KMS-11 (cell line): Measurements from ENCODE around the gene LILRB4.

ENCODE experiments used
- H2AFZ ChIP-seq: fragments of 200-600 bp; sonication (generic); 2 replicates; pipeline ENCODE4 v1.6.1; 2016; ENCODE audit warnings: antibody characterized with exemption, mixed run types, low read depth
- H3K27ac ChIP-seq: fragments of 200-600 bp; sonication (generic); 2 replicates; pipeline ENCODE4 v1.6.1; 2016; ENCODE audit warnings: mild to moderate bottlenecking, mixed run types
- H3K27me3 ChIP-seq: fragments of 200-600 bp; sonication (generic); 2 replicates; pipeline ENCODE4 v1.6.1; 2017; ENCODE audit warnings: mild to moderate bottlenecking, low read depth, mixed run types, moderate library complexity; ENCODE audit not compliant: insufficient read depth
- H3K36me3 ChIP-seq: fragments of 200-600 bp; sonication (generic); 2 replicates; pipeline ENCODE4 v1.6.1; 2017; ENCODE audit warnings: mild to moderate bottlenecking, mixed run types; ENCODE audit not compliant: insufficient read depth
- H3K4me1 ChIP-seq: fragments of 200-600 bp; sonication (generic); 2 replicates; pipeline ENCODE4 v1.6.1; 2016; ENCODE audit warnings: mild to moderate bottlenecking, low read depth, mixed run types; ENCODE audit not compliant: poor library complexity, severe bottlenecking
- H3K4me2 ChIP-seq: fragments of 200-600 bp; sonication (generic); 2 replicates; pipeline ENCODE4 v1.7.0; 2016; ENCODE audit warnings: mild to moderate bottlenecking, mixed run types
- H3K4me3 ChIP-seq: fragments of 200-600 bp; sonication (generic); IDR thresholded peaks from 2 replicates; pipeline ENCODE4 v1.6.1; 2017; ENCODE audit warnings: low read depth, low read length, mixed read lengths; ENCODE audit not compliant: insufficient read depth
- H3K79me2 ChIP-seq: fragments of 200-600 bp; sonication (generic); 2 replicates; pipeline ENCODE4 v1.6.1; 2016; ENCODE audit warnings: low read depth, mixed run types; ENCODE audit not compliant: insufficient read depth
- H3K9ac ChIP-seq: fragments of 200-600 bp; sonication (generic); 2 replicates; pipeline ENCODE4 v1.6.1; 2016; ENCODE audit warnings: mild to moderate bottlenecking, mixed run types
- H4K20me1 ChIP-seq: fragments of 200-600 bp; sonication (generic); 2 replicates; pipeline ENCODE4 v1.6.1; 2016; ENCODE audit warnings: mild to moderate bottlenecking, mixed run types; ENCODE audit not compliant: insufficient read depth
- CTCF ChIP-seq: fragments of 200-600 bp; sonication (generic); conservative IDR thresholded peaks from 2 replicates; pipeline ENCODE4 v1.6.1; 2017; ENCODE audit warnings: low read depth, mild to moderate bottlenecking, antibody characterized with exemption, low read length, moderate library complexity, mixed read lengths

The LILRB4 gene

GRCh38 chr19:54691582-54692297 lies 29.0 kb downstream of the LILRB4 start:
- H3K27ac ChIP-seq, result no peak overlapping the region
- H3K9ac ChIP-seq, result no peak overlapping the region
- peaks cover 13% of the 10 kb centered on the region; the same call in 1 of the 2 replicates for H3K27me3 ChIP-seq

GRCh38 chr19:54692298-54692615 lies 29.5 kb downstream of the LILRB4 start:
- H2AFZ ChIP-seq, result no peak overlapping the region
- H3K79me2 ChIP-seq, result no peaks in the 10 kb centered on the region
- H3K27me3 ChIP-seq, result peaks cover 8% of the 10 kb centered on the region; the same call in 1 of the 2 replicates
- no peak for TF ChIP-seq CTCF
- H3K4me1 ChIP-seq, result no peaks in the 10 kb centered on the region
- no peaks in the 10 kb centered on the region for H4K20me1 ChIP-seq
- no peak overlapping the region for H3K9ac ChIP-seq
- no peak overlapping the region for H3K4me3 ChIP-seq
- no peak overlapping the region for H3K4me2 ChIP-seq
- H3K27ac ChIP-seq, result no peak overlapping the region
- no peaks in the 10 kb centered on the region for H3K36me3 ChIP-seq

More at GRCh38 chr19:54691582-54692297, 29.0 kb downstream of the LILRB4 start:
- no peak overlapping the region for H3K4me2 ChIP-seq
- H3K4me1 ChIP-seq, result no peaks in the 10 kb centered on the region
- no peaks in the 10 kb centered on the region for H3K79me2 ChIP-seq
- H3K36me3 ChIP-seq, result no peaks in the 10 kb centered on the region
- no peak overlapping the region for H3K4me3 ChIP-seq
- H4K20me1 ChIP-seq, result no peaks in the 10 kb centered on the region
- no peak for TF ChIP-seq CTCF
- H2AFZ ChIP-seq, result no peak overlapping the region

- Histone ChIP-seq H3K27me3 (no peaks in the 10 kb centered on the region; the same call in 1 of the 2 replicates), H3K27ac (no peak overlapping the region), H2AFZ (no peak overlapping the region), H3K4me1 (no peaks in the 10 kb centered on the region), H4K20me1 (no peaks in the 10 kb centered on the region), H3K4me2 (no peak overlapping the region), H3K4me3 (no peak overlapping the region), H3K9ac (no peak overlapping the region), H3K79me2 (no peaks in the 10 kb centered on the region), H3K36me3 (no peaks in the 10 kb centered on the region)
- TF ChIP-seq CTCF, result no peak
These were observed 31.9 kb downstream of the LILRB4 start for GRCh38 chr19:54694648-54695047.

- no peaks in the 10 kb centered on the region for H3K79me2 ChIP-seq
- no peak overlapping the region for H3K4me2 ChIP-seq
- no peak overlapping the region for H2AFZ ChIP-seq
- no peak overlapping the region for H3K9ac ChIP-seq
- peaks cover 3% of the 10 kb centered on the region for H3K27me3 ChIP-seq
- no peak for TF ChIP-seq CTCF
- H4K20me1 ChIP-seq, result no peaks in the 10 kb centered on the region
- no peak overlapping the region for H3K4me3 ChIP-seq
- H3K4me1 ChIP-seq, result no peaks in the 10 kb centered on the region
- H3K36me3 ChIP-seq, result no peaks in the 10 kb centered on the region
- no peak overlapping the region for H3K27ac ChIP-seq
These were observed 33.3 kb downstream of the LILRB4 start for GRCh38 chr19:54696117-54696548.
